Loucy (cell line): ENCODE results near the gene MEPCE.

Experiments
- H2AFZ ChIP-seq: fragments of 200-600 bp; sonication (generic); 2 replicates; pipeline ENCODE4 v1.6.0; 2016; ENCODE audit warnings: antibody characterized with exemption, mild to moderate bottlenecking, low read length, moderate library complexity
- H3F3A ChIP-seq: fragments of 200-600 bp; 2 replicates; pipeline ENCODE4 v1.6.0; 2016; ENCODE audit warnings: antibody characterized with exemption, low read depth, mild to moderate bottlenecking
- H3K27me3 ChIP-seq: fragments of 200-600 bp; sonication (generic); 2 replicates; pipeline ENCODE4 v1.6.1; 2014; ENCODE audit warnings: low read length, mild to moderate bottlenecking; ENCODE audit not compliant: insufficient read depth, poor library complexity, severe bottlenecking
- H3K36me3 ChIP-seq: fragments of 200-600 bp; sonication (generic); 2 replicates; pipeline ENCODE4 v1.6.1; 2016; ENCODE audit warnings: low read length; ENCODE audit not compliant: insufficient read depth
- H3K4me1 ChIP-seq: fragments of 200-600 bp; sonication (generic); 2 replicates; pipeline ENCODE4 v1.5.1; 2014; ENCODE audit warnings: low read length, mild to moderate bottlenecking; ENCODE audit not compliant: insufficient read depth, poor library complexity, severe bottlenecking
- H3K4me2 ChIP-seq: fragments of 200-600 bp; sonication (generic); 2 replicates; pipeline ENCODE4 v1.6.0; 2014; ENCODE audit warnings: antibody characterized with exemption, low read length, low read depth, mild to moderate bottlenecking; ENCODE audit not compliant: poor library complexity, severe bottlenecking
- H3K4me3 ChIP-seq: fragments of 200-600 bp; sonication (generic); 2 replicates; pipeline ENCODE4 v1.5.1; 2014; ENCODE audit warnings: low read length, mild to moderate bottlenecking, mixed read lengths; ENCODE audit not compliant: poor library complexity, severe bottlenecking
- H3K79me2 ChIP-seq: fragments of 200-600 bp; sonication (generic); 2 replicates; pipeline ENCODE4 v1.6.1; 2014; ENCODE audit warnings: low read length; ENCODE audit not compliant: insufficient read depth
- H3K9ac ChIP-seq: fragments of 200-600 bp; sonication (generic); 2 replicates; pipeline ENCODE4 v1.6.0; 2014; ENCODE audit warnings: mild to moderate bottlenecking, low read depth, low read length, moderate library complexity; ENCODE audit not compliant: poor library complexity, severe bottlenecking
- H3K9me2 ChIP-seq: fragments of 200-600 bp; sonication (generic); replicated peaks from 2 replicates; pipeline ENCODE4 v1.6.1; 2016; ENCODE audit warnings: low read depth, low read length, mixed read lengths
- H3K9me3 ChIP-seq: fragments of 200-600 bp; sonication (generic); 2 replicates; pipeline ENCODE4 v1.6.1; 2014; ENCODE audit warnings: mild to moderate bottlenecking, antibody characterized with exemption, low read length, low read depth; ENCODE audit not compliant: insufficient read depth
- H4K20me1 ChIP-seq: fragments of 200-600 bp; sonication (generic); 2 replicates; pipeline ENCODE4 v1.6.0; 2014; ENCODE audit warnings: antibody characterized with exemption, low read length, mild to moderate bottlenecking; ENCODE audit not compliant: insufficient read depth, poor library complexity, severe bottlenecking
- CTCF ChIP-seq: fragments of 200-600 bp; sonication (generic); conservative IDR thresholded peaks from 2 replicates; pipeline ENCODE4 v1.5.1; 2014; ENCODE audit warnings: mild to moderate bottlenecking, antibody characterized with exemption, low read length
- EZH2phosphoT487 ChIP-seq: fragments of 200-600 bp; IDR thresholded peaks from 2 replicates; pipeline ENCODE4 v1.6.1; 2018; ENCODE audit warnings: antibody characterized with exemption, mild to moderate bottlenecking, moderate library complexity, borderline replicate concordance

Gene MEPCE

GRCh38 chr7:100426516-100426915 is 3.1 kb upstream of the MEPCE start:
- Histone ChIP-seq H3K9ac (no peak overlapping the region), H4K20me1 (peaks cover 13% of the 10 kb centered on the region), H2AFZ (no peak overlapping the region), H3K4me3 (no peak overlapping the region), H3K27me3 (no peaks in the 10 kb centered on the region), H3K79me2 (peaks cover 19% of the 10 kb centered on the region), H3K9me2 (no peaks in the 10 kb centered on the region), H3F3A (peaks cover 5% of the 10 kb centered on the region; the same call in 1 of the 2 replicates), H3K4me2 (no peak overlapping the region), H3K36me3 (peaks cover 3% of the 10 kb centered on the region; the same call in 1 of the 2 replicates), H3K4me1 (peaks cover 18% of the 10 kb centered on the region), H3K9me3 (no peaks in the 10 kb centered on the region)
- TF ChIP-seq EZH2phosphoT487 = no peak
- TF ChIP-seq CTCF = no peak

GRCh38 chr7:100427762-100428198 is 1.9 kb upstream of the MEPCE start:
- Histone ChIP-seq H3K4me1 (peaks cover 29% of the 10 kb centered on the region), H3K36me3 (peaks cover 9% of the 10 kb centered on the region; the same call in 1 of the 2 replicates), H3K4me2 (peak overlapping the region; percentile 69), H4K20me1 (peaks cover 26% of the 10 kb centered on the region), H3K27me3 (no peaks in the 10 kb centered on the region), H3K9me3 (no peaks in the 10 kb centered on the region), H3K4me3 (peak overlapping the region; percentile 85), H2AFZ (peak overlapping the region; percentile 80), H3F3A (peaks cover 5% of the 10 kb centered on the region; the same call in 1 of the 2 replicates), H3K9ac (peak overlapping the region; percentile 98), H3K79me2 (peaks cover 32% of the 10 kb centered on the region), H3K9me2 (no peaks in the 10 kb centered on the region)
- no peak for TF ChIP-seq CTCF
- no peak for TF ChIP-seq EZH2phosphoT487

GRCh38 chr7:100428199-100428966 is 1.2 kb upstream of the MEPCE start, which contains the start of gene ZCWPW1:
ZCWPW1 (minus strand) TSS chr7:100428703; CDS start chr7:100420649, 8,054 bp downstream.
- H3K79me2 ChIP-seq = peaks cover 38% of the 10 kb centered on the region
- peaks cover 15% of the 10 kb centered on the region; the same call in 1 of the 2 replicates for H3K36me3 ChIP-seq
- H4K20me1 ChIP-seq = peaks cover 31% of the 10 kb centered on the region
- peak within 1 kb of the TSS; percentile 85 for H3K4me3 ChIP-seq
- H3K9me2 ChIP-seq = no peaks in the 10 kb centered on the region
- peaks cover 35% of the 10 kb centered on the region for H3K4me1 ChIP-seq
- no peaks in the 10 kb centered on the region for H3K9me3 ChIP-seq
- H3K27me3 ChIP-seq = no peaks in the 10 kb centered on the region
- peaks cover 5% of the 10 kb centered on the region; the same call in 1 of the 2 replicates for H3F3A ChIP-seq
- peak within 1 kb of the TSS; percentile 80 for H2AFZ ChIP-seq
- H3K4me2 ChIP-seq = peak within 1 kb of the TSS; percentile 83
- TF ChIP-seq EZH2phosphoT487 (no peak), CTCF (no peak)
- H3K9ac ChIP-seq = peak within 1 kb of the TSS; percentile 98
